Hepatic stellate cell (primary cell): Measurements from ENCODE around the gene SURF1.
"Not testable (repeated sequence)": the region's sequence is repeated elsewhere in the genome, so short reads cannot be mapped to it uniquely, and the experiment has no call there.

ENCODE experiments used
- DNase-seq: peaks from one replicate; pipeline ENCODE4 v3.0.0; 2011; ENCODE audit warnings: low spot score

The SURF1 gene

DNA sequence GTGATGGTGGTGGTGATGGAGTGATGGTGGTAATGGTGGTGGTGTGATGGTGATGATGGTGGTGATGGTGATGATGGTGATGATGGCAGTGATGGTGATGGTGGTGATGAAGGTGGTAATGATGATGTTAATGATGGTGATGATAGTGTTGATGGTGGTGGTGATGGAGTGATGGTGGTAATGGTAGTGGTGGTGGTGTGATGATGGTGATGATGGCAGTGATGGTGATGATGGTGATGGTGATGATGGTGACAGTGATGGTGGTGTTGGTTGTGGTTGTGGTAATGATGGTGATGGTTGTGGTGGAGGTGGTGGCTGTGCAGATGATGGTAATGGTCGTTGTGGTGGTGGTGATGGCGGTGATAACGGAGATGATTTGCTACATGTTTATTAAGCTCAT, 27.2 kb upstream of the SURF1 start:
- no peak for DNase-seq

GRCh38 chr9:133382507-133383141, 26.3 kb upstream of the SURF1 start:
- DNase-seq = no peak

GRCh38 chr9:133380734-133381133, 24.4 kb upstream of the SURF1 start:
- DNase-seq = no peak

GRCh38 chr9:133379153-133380086, 23.1 kb upstream of the SURF1 start:
- no peak for DNase-seq

- DNase-seq = no peak
Measured at GRCh38 chr9:133378408-133378962, 22.2 kb upstream of the SURF1 start.

- no peak for DNase-seq
Measured at GRCh38 chr9:133377721-133378216, 21.5 kb upstream of the SURF1 start.

DNA sequence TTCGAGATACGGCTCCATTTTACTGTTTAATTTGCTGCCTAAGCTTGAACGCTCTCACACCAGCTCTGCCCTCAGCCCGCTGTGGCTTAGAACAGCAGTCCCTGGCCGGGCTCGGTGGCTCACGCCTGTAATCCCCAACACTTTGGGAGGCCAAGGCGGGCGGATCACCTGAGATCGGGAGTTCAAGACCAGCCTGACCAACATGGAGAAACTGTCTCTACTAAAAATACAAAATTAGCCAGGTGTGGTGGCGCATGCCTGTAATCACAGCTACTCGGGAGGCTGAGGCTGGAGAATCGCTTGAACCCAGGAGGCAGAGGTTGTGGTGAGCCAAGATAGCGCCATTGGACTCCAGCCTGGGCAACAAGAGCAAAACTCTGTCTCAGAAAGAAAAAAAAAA, 21.0 kb upstream of the SURF1 start:
- not testable (repeated sequence) for DNase-seq

GRCh38 chr9:133375724-133376654, 19.7 kb upstream of the SURF1 start, which contains the start of the genes STKLD1 and SURF4:
TSS of gene STKLD1 (plus strand) at chr9:133376366. CDS start at chr9:133376474, 108 bp downstream.
TSS of gene SURF4 (minus strand) at chr9:133376060. CDS start at chr9:133375969, 91 bp downstream.
- peak; percentile 99 for DNase-seq

DNA sequence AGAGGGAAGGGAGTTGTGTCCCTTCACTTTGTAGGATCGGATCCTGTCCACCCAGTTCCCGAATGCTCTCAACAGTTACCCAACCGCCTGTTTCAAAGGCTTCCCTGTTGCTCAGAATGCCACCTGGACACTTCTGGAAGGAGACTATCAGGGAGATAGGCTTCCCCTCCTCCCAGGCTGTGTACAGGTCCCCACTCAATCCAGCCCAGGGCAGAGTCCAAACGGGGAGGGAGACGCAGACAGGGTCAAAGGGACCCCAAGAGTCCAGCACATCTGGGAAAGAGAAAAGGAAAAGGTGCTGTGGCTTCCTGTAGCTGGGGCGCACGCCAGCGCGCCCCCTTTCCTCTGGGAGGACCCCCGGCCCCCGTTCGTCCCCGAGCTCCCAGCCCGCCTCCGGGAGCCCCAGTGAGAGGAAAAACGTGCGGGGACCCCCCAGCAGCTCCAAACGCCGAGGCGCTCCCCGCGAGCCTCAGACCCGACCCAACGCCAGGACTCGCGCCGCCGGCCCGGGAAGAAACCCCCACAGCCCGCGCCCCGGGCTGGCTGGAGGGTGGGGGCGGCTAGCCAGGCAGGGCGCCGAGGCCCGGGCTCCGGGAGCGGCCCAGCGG, 18.9 kb upstream of the SURF1 start:
- DNase-seq = peak; percentile 69

DNA sequence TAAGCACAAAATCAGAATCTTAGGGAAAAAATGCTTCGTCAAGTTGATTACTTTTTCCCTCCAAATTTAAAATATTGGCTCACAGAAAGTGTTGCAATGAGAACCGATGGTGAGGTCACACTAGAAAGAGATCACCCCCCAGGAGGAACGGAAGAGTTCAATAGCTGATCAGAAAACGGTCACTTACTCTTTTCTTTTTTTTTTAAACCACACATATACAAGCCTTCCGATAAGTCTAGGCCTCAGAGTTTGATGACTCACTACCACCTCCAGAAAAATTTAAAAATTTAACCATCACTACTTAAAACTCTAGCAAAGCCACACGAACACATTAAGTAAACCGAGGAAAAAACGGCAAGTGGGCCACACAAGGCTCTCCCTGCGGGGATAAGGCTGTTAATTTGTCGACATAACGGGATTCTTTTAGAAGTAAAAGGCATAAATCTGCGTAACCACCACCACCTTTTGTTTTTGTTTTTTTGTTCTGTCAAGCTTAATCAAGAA, 18.4 kb upstream of the SURF1 start:
- DNase-seq = peak; percentile 74

DNA sequence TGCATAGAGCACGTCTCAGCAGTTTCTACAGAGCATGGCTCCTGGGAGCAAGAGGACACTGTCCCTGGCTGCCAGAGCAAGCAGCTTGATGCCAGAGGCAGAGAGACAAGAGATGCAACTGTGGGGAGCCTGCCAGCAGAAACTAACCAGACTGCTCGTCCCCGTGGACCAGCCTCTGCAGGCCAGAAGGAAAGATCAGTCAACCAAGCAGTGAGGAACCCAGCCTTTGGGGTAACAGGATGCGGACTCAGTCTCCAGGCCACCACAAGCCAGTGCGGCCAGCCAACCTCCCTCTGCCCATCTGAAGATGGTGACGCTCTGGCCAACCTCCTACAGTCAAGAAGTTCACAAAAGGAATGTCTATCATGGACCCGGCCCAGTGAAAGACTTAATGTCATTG, 15.9 kb upstream of the SURF1 start:
- DNase-seq = no peak

DNA sequence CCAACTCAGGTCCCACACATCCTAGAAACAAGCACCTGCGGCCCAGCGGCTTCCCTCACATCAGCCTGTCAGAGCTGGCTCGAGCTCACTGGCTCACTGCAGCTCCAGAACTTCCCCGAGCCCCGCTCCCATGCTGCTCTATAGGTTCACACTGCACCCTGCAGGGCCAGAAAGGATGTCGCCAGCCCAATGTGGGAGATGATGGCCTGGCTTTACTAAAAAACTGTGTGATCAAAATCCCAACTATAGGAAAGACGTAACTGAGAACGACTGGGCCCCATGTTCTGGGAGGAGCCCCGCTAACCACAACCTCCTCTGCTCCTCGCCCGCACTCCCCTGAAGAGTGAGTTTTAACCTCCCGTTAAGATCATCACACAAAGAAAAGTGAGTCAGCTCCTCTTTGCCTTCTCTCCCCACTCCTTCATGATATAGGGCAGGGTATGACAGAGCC, 15.0 kb upstream of the SURF1 start:
- DNase-seq = no peak

GRCh38 chr9:133370685-133371084, 14.4 kb upstream of the SURF1 start:
- no peak for DNase-seq

DNA sequence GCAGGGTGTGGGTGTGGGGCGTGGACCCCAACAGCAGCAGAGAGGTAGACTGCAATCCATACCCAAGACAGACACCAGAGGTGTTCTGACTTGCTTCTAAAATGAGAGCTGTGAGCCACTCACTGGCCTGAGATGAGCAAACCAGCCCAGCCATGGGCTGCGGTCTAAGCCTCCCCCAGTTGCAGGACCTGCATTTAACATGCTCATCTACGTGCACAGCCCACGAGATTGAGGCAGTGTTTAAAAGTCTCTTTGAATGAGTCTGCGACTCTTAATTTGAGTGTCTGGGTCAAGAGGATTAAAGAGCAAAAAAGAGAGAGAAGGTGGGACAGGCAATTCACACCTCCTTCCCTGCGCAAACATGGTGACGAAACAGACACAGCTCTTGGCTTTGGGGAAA, 13.6 kb upstream of the SURF1 start:
- no peak for DNase-seq

GRCh38 chr9:133369422-133369821, 13.1 kb upstream of the SURF1 start:
- DNase-seq = no peak

DNA sequence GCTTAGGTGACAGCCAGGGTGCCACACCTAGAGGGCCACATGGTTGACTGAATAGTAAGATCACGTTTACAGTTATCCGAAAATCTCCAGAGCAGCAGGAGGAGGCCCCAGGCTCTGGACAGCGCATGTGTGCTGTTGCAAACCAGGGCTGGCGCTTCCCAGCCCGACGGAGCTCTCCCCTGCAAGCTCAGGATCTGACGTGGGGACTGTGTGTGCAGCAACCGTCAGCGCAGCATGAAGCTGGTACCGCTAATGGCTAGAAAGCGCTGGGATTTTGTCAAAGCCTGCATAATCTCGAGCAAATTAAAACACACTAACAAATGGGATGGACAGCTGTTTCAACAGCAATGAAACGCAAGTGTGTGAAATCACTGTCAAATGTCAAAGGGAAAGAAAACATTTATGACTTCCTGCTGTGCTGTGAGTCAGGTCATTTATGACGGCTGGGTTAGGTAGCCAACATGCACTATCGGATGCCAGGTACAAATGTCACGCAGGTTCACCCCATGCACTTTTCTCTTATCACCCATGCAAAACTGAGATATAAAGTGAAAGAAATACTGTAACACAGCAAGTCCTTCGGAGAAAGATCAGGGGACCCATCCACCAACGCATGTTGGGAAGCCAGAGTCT, 12.1 kb upstream of the SURF1 start:
- no peak for DNase-seq

GRCh38 chr9:133367778-133368177, 11.5 kb upstream of the SURF1 start:
- DNase-seq = no peak

- DNase-seq = no peak
Measured at GRCh38 chr9:133367221-133367620, 10.9 kb upstream of the SURF1 start.

DNA sequence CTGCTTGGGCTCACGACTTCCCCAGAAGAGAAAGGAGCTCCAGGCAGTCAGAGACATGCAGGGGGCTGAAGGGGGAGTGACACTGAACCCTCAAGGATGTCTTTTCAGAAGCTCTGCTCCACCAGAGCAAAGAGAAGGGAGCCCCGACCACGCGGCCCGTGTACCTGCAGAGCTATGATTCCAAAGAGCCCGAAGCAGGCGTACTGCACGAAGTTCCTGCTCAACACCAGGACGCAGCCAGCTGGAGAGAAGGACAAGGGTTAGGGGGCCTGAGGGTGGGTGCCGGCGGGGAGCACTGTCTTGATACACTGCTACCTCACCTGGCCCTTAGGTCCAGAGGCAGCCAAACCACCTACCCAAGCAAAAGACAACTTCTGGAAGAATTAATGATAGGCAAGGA, 10.1 kb upstream of the SURF1 start:
- DNase-seq = no peak

DNA sequence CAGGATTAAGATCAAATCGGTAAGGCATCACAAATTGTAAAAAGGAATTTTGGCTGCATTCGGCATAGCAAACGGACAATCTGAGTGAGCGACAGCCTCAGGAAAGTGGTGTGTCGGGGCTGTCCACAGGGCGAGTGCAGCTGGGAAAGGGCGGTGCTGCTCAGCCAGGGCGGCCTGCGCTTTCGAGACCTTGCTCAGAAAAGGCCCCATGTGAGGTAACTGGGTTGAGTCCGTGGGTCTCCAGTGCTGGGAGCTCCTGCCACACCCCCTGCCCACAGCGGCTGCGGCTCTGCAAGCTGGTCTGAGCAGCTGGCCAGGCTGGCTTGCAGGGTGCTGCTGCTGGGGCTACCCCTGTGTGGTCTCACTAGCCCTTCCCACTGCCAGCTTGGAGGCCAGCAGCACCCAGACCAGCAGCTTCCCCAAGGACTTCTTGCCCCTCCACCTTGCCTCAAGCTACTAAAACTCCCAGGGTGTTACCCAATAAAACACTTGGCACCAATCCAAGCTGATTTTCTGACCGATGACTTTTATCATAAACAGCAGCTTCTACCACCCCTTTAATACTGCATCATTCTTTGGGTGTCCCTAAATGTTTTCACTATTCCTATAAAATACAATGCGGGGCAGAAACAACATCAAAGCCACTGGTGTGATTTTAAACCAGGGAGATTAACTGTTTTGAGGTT, 6.2 kb upstream of the SURF1 start:
- no peak for DNase-seq
